Suppressor macrophage (primary cell): ENCODE results near the gene BIK.
A peak's percentile ranks its signal among the peaks of the same experiment; 100 is the strongest.
"Not testable (repeated sequence)": the region's sequence is repeated elsewhere in the genome, so short reads cannot be mapped to it uniquely, and the experiment has no call there.

ENCODE experiments used
- DNase-seq, 4 experiments: peaks; one replicate each; pipeline ENCODE4 v3.0.0-alpha.2; 2020 to 2022

Gene BIK

DNA sequence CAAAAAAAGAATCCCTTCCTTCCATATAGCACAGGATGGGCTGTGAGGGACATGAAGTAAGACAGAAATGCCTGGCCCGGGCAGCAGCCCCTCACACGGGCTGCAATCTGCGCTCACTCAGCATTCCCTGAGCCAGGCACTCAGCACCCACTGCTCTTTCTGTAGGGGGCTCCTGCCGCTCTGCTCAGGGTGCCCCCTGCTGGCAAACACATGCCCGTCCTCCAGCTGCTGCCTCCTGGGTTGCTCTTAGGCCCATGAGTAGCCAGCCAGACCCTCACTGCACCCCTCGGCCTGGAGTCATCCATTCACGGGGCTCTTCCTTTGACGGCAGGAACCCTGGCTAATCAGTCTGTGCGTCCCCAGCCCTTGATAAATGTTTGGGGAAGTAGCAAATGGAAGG is 25.7 kb downstream of the BIK start:
- DNase-seq = peak; percentile 34 to 67 (median 52)

DNA sequence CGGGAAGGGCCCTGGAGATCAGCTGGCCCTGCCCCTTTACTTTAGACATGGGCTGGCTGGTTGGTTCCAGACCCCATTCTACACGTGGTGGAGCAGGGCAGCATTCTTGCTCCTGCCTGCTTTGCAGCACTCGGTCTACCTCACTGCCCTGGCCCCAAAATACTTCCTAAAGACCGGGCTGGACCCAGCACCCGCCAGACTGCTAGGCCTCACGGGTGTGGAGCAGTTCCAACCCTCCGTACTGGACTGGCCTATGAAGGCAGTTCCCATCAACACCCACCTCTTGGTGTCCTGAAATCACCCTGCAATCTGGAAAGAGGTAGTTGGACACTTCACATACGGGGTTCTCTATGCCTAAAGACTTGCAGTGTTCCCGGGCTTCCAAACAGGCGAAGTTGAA is 26.3 kb downstream of the BIK start:
- peak in 2 of 4 experiments; percentile 29 to 44 for DNase-seq

DNA sequence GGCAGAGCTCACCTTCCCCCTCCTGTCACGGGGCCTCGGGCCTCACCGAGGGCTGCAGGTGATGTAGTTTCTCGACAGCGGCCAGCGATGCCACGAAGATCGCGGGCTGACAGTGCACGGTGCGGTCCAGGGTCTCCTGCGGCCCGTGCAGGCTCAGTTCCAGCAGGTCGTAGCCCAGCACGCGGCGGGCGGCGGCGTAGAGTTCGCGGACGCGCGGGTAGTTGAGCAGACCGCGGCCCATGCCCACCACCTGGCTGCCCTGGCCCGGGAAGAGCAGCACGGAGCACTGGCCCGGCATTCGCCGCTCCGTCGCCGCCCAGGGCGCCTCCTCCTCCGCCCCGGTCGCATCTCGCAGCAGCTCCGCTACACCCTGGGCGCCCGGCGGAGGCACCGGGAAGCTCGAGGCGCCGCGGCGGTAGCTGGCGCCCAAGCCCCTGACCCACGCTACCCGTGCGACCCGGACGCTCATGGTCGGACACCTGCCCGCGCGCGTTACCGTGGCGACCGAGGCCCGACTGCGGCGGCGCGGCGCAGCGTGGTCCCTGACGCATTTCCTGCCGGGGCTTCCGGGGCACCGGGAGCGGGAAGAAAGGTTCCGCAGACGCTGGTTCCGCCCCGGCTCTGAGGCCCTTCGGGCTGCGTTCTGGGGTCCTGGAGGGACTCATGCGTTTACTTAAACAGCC is 32.5 kb downstream of the BIK start, which contains the start of gene MCAT:
Gene MCAT, minus strand, starts transcription at position 519 of the 683 bp plus-strand sequence. Its CDS starts 50 bp downstream, at position 469.
- DNase-seq = peak; percentile 82 to 94 (median 87)

DNA sequence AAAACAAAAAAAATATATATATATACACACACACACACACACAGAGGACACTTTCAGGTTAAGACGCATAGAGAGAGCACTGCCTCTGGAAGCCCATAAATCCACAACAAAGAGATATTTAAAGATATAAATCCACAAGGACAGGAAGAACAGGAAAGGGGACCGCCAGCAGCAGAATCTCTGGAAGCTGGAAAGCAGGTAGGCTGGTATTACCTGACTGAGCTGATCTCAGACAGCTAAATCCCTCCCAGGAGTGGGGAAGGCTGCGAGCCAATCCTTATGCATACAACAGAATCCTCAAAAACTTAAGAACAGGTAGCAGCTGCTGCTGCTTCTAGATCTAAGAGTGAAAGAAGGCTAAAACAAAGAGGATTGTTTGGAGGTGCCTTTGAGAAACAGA is 34.4 kb downstream of the BIK start:
- no peak for DNase-seq

DNA sequence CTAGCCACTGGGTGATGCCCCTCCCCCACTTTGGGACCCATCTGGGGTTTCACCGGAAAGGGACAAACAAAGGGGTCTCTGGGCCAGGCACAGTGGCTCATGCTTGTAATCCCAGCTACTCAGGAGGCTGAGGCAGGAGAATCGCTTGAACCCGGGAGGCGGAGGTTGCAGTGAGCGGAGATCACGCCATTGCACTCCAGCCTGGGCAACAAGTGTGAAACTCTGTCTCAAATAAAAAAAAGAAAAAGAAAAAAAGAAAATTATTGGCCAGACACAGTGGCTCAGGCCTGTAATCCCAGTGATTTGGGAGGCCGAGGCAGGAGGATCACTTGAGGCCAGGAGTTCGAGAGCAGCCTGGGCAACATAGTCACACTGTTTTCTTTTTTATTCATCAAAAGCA is 34.8 kb downstream of the BIK start:
- not testable (repeated sequence) for DNase-seq

DNA sequence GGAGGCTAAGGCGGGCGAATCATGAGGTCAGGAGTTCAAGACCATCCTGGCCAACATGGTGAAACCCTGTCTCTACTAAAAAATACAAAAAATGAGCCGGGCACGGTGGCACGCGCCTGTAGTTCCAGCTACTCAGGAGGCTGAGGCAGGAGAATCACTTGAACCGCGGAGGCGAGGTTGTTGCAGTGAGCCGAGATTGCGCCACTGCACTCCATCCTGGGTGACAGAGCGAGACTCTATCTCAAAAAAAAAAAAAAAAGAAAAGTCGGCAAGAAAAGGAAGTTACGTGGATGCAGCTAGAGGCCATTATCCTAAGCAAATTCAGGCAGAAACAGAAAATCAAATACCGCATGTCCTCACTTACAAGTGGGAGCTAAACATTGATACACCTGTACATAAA is 35.8 kb downstream of the BIK start:
- peak; percentile 64 to 80 (median 79) for DNase-seq

DNA sequence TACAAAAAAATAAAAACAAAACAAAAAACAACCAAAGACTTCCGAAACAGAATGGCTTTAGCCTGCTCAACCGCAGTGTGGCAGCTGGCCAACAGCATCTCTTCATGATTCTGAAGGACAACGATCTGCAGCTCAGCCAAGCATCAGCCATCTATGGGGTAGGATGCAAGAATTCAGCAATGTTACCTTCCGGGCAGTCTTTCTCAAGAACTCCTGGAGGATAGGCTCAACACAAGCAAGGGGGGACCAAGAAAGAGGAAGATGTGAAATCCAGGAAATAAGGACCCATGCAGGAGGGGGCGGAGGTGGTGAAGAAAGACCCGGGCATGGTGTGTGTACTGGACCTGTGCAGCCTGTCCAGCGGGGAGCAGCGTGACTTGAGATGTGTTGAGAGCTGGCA is 37.3 kb downstream of the BIK start:
- DNase-seq = peak; percentile 67 to 85 (median 82)

DNA sequence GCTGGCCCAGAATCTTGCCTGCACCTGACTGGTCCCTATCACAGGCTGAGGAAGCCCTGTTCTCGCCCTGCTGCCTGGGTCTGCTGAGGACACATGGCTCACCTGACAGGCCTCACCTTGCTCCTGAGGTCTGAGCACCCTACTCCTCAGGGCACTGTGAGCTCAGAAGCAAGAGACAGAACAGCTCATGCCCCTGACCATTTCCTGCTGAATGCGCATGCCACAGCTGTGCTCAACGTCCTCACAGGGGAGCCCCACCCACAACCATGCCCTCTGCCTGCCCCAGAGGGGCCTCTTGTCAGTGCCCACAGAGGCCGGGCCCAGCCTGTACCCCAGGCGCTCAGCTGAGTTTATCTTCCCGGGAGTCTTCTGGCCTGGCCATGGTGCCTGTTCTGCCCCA is 38.0 kb downstream of the BIK start:
- peak; percentile 21 to 61 (median 46) for DNase-seq

DNA sequence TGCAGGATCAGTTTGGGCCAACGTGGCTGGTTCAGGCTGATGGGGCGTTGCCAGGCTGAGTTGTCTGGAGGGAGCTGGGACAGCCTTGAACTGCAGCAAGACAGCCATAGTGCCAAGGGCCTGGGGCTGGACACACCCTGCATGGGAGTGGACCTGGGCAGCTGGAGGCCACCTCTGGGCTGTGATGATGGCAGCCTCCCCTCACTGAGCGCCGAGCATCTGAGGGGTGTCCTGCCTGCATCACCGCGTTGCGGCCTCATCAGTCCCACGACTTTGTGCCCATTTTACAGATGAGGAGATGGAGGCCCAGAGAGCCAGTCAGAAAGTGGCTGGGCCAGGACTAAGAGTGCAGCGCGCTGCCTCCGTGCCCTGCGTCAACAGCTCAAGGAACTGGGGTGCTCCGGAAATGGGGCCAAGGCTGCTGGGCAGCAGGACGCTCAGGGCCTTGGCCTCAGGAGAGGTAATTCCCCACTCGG is 40.2 kb downstream of the BIK start:
- no peak for DNase-seq

DNA sequence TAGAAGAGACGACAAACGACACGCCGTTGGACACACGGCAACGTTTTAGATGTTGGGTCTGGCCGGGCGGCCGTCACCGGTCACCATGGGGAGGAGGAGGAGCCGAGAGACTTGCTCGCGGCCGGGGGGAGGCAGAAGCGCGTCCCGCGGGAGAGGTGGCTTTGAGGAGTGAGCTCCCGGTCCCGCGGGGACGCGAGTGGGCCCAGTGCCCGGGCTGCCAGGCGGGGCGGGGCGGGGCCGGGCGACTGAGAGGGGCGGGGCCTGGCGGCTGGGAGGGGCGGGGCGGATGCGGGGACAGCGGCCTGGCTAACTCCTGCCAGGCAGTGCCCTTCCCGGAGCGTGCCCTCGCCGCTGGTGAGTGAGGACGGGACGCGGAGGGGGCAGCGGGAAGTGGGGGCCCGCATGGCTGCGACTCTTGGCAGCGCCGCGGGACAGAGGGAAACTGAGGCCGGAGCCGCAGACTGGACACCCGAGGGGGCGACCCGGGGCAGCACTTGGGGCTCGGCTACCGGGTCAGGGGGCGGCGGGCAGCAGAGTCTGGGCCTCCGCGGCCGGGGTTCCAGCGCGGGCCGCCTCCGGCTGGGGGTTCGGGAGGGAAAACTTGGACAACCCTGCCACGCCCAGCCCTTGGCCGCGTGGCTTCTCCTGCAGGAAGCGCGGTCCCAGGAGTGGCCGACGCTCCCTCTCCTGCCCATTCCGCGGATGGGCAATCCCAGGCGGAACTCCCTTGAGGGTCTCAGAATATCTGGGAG is 40.9 kb downstream of the BIK start, which contains the start of gene TSPO:
Gene TSPO, plus strand, starts transcription at position 309 of the 752 bp plus-strand sequence. CDS start 7,680 bp downstream, outside the sequence.
- peak; percentile 56 to 89 (median 78) for DNase-seq

DNA sequence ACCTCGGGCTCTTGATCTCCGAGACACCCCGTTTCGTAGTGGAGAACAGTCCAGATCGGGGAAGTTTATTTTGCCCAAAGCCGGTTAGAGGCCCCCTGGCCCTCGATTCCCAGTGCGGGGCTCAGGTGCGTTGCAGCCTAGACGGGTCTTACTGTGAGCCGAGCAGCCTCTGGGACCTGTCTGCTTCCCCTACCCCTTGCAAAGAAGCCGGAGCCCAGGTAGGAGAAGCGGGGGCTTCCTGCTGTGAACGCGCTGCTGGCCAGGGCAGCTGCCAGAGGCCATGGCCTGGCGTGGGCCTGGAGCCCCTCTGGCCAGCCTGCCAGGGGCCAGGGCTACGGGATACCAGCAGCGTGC is 41.4 kb downstream of the BIK start:
- DNase-seq = no peak

DNA sequence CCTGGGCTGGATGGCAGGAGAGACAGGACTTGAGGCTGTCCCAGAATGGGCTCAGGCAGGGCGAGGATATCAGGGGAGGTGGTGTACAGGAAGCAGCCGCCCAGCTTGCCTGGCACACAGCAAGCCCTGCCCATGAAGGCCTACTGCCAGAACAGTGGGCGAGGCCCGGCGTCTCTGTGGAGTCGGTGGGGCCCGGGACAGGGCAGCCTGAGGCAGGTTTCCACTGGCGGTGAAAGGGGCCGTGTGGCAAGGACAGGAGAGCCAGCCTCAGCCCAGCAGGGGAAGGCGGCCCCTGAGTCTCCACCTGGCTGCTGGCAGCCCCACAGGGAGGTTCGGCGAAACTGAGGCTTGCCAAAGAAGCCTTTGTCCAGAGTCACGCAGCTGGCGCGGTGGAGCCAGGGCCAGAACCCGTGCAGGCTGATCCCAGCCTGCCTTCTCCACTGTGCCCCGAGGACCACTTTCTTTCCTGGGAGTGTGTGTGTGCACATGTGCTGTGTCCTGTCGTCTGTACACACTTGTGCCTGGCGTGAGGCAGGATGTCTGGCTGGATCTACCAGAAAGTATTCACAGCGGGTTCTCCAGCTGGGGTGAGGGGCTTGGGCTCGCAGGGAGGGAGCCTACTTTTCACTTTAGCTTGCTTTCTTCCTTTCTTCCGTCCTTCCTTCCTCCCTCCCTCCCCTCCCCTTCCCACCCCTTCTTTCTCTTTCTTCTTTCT is 42.0 kb downstream of the BIK start:
- DNase-seq = peak; percentile 48 to 85 (median 76)

DNA sequence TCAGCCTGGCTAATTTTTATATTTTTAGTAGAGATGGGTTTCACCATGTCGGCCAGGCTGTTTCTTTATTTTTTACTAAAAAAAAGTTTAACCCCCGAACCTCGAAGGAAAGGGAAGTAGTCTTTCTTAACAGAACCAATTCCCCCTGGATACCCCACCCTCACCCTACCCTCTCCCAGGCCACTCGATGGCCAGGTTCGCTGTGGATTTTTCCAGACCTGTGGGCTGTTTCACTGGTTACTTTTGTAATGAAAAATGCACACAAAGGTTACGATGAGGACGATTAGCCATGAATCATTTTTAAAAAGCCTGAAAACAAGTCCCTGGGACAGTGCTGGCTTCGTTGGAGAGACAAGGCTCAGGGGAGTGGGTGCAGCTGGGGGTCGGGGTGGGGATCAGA is 43.3 kb downstream of the BIK start:
- peak in 3 of 4 experiments; percentile 32 to 56 (median 42) for DNase-seq

DNA sequence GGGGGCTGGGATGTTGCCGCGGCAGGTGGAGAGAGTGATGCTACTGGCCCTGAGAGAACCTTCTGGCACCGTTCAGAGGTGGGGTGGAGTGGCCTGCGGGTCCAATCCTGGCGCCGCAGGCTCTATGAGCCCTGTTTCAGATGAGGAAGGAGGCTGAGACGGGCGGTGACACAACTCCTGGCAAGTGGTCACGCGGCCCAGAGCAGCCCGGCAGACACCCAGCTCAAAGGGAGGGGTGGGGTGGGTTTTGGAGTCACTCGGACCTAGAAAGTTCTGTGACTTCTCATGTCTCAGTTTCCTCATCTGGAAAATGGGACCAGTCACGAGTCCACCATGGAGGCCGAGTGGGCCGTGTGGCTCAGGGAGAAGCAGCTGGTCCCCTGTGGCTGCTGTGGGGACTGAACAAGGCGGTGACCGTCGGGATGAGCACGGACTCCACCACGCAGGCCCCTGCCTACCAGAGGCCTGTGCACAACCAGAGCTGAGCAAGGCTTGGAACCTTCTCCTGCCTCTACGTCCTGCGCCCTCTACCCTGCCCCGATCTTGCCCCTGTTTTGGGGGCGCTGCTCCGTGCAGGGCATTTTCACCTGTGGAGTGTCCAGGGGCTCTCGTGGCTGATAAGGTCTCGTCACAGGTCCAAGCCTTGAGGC is 44.5 kb downstream of the BIK start:
- peak; percentile 73 to 91 (median 85) for DNase-seq

DNA sequence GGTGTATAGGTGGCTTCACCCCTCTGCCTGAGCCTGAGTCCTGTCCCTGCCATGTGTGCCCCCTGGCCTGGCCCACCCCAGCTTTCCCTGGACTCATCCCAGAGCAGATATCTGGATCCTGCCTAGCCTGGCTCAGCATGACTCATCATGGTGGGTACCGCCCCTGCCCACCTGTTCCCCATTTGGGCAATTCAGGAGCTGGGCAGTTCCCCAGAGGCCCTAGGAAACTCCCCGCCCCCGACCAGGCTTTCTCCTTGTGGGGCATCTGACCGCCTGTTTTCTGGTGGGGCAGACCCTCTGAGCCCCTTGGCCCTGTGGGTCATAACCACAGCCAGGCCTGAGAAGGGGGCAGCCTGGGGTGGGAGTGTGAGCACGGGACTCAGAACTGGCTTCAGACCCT is 45.2 kb downstream of the BIK start:
- peak; percentile 27 to 71 (median 51) for DNase-seq

DNA sequence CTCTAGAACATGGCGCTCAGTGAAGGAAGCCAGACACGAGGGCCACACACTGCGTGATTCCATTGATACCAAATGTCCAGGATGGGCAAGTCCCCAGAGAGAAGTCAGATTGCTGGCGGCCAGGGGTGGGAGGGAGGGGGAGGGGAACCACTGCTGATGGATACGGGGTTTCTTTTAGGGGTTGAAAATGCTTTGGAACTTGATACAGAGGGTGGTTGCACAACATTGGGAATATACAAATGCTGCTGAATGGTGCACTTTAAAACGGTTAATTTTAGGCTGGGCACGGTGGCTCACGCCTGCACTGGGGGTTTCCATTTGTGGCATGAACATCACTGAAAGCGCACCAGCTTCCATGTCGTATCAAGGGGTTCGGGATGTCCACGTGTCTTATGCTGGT is 45.9 kb downstream of the BIK start:
- DNase-seq = no peak

DNA sequence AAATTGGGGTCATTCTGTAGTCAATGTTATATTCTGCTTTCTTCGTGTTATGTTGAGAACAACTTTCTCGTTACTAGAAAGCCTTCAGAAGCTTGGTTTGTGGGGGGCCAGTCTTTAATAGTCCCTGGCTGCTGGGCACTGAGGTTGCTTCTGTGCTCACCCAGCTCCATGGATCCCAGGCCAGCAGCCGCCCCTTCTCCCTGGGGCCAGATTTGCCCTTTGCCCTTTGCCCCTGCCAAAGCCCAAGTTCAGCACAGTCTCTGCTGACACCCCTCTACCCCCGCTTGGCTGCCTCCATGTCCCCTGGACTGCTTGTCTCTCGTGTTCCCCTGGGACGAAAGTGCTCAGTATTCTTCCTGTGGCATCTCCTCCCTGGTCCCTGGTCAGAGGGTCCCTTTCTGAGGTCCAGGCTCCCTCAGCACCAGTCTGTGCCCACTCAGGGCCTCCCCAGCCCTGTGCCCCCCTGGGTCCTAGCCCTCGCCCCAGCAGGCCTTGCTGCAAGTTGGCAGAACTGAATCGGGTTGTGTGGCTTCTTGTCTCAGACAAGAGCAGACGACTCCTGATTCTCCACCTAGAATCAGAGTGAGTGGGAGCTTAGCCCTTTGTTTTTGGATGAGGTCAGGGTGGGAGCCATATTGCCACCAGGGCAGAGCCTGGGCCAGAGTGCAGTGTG is 47.5 kb downstream of the BIK start:
- no peak for DNase-seq

DNA sequence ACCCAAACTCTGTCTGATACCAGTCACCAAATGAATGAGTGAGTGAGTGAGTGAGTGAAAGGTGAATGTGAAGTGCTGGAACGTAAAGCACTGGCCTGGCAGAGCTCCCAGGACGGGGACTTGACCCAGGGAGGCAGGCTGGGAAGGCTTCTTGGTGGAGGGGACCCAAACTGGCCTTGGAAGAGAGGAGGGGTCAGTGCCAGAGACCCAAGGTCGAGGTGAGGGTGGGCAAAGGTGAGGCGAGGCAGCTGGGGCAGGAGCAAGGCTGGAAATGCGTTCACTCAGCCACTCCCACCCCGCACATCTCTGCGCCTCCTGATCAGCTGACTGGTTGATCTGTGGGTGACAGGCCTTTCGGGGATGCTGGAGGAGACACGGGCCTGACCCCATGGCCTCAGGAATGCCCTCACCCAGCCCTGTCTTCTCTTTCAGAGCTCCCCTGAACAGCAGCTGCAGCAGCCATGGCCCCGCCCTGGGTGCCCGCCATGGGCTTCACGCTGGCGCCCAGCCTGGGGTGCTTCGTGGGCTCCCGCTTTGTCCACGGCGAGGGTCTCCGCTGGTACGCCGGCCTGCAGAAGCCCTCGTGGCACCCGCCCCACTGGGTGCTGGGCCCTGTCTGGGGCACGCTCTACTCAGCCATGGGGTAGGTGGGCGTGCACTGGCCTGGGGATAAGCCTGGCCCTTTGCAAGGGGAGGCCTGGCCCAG is 48.4 kb downstream of the BIK start:
- no peak for DNase-seq

DNA sequence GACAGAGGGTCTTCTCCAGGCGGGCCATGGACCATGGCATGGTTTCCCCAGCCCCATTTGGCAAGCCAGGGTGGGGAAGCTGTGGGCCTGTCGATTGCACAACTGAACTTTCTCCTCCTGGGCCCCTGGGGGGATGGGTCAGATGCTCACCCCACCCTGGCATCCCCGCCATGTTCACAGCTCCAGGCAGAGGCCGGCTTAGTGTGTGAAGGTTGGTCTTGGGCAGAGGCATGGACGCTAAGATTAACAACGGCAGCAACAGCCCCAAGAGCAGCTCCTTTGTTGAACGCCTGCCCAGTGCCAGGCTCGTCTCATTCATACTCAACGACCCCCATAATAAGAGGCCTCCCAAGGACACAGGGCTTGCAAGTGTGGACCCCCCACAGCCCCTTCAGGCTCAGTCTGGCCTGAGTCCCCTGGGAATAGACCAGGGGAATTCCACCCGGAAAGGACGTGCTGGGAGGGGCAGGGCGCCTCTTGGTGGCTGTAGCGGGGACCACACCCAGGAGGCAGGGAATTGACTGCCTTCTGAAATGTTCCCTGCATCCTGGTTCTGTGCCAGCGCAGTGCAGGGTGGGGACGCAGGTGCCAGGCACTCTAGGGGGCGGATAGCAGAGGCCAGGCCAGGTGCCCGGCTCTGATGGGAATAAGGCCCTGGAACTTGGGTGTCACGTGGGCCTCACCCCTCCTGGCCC is 49.1 kb downstream of the BIK start:
- DNase-seq = peak in 1 of 4 experiments; percentile 33

DNA sequence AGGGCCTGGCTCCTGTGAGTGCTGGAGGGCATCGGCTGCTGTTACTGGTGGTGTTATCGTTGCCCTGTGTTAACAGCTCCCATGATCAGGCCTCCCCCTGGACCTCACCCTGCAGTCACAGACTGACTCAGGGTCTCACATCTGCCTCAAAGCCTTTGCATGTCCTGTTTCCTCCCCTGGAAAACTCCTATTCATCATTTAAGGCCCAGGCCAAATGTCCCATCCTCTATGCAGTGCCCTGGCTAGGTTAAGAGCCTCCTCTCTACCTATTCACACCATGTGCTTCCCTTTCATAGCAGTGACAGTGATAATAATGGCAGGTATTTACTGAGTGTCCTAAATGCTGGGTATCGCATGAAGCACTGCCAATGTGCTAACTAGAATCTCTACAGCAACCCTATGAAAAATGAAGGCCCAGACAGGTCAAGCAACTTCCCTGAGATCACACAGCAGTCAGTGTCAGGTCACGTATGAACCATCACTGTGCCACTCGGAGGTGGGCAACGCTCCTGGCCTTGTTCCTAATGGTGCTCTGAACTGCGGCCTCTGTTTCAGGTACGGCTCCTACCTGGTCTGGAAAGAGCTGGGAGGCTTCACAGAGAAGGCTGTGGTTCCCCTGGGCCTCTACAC is 50.1 kb downstream of the BIK start:
- no peak for DNase-seq
